Caco-2 (cell line): ENCODE measurements around the gene AOPEP. TPM values are rescaled to one million over a fixed set of nuclear protein-coding genes. Genes with fewer than 3 reads are reported as not detected.
A peak's percentile ranks its signal among the peaks of the same experiment; 100 is the strongest.

Experiments used
- BruUV-seq: library from RNA; stranded (reverse); fragments of 400-500 nt; replicated peaks from 2 replicates; lab custom pipeline; 2021; lab: Mats Ljungman, UMichigan
- CTCF ChIA-PET: fragments of 300-600 bp; sonication (Branson Sonifier 250); formaldehyde crosslinking; loops from one replicate; lab custom pipeline; 2022; ENCODE audit warnings: antibody characterized with exemption; lab: Charles Lee
- POLR2A ChIA-PET: fragments of 300-600 bp; sonication (Branson Sonifier 250); formaldehyde crosslinking; loops from one replicate; lab custom pipeline; 2022; ENCODE audit warnings: antibody characterized with exemption; lab: Charles Lee
- DNase-seq, 2 experiments: peaks; one replicate each; pipeline versions ENCODE4 v3.0.0 to v3.0.0-alpha.2; 2020 to 2022
- H3K27me3 ChIP-seq: replicated peaks from 2 replicates; pipeline ENCODE4 v1.6.0; 2011; ENCODE audit warnings: low read length; ENCODE audit not compliant: control insufficient read depth, insufficient read depth
- H3K36me3 ChIP-seq: 2 replicates; pipeline ENCODE4 v1.5.1; 2011; ENCODE audit warnings: low read length; ENCODE audit not compliant: control insufficient read depth, insufficient read depth
- H3K4me1 ChIP-seq: fragments of 250-450 bp; sonication (Bioruptor Pico); 2 replicates; pipeline ENCODE4 v1.5.1; 2020; ENCODE audit warnings: mild to moderate bottlenecking
- H3K4me3 ChIP-seq: 2 replicates; pipeline ENCODE4 v1.5.1; 2011; ENCODE audit warnings: low read depth, mild to moderate bottlenecking, control low read depth, low read length
- H3K9me3 ChIP-seq: fragments of 250-450 bp; sonication (Bioruptor Pico); 2 replicates; pipeline ENCODE4 v1.5.1; 2020; ENCODE audit warnings: mild to moderate bottlenecking, moderate library complexity
- H3K27ac Mint-ChIP-seq: one replicate; pipeline ENCODE4 v1.8.0; 2022; ENCODE audit warnings: mixed read lengths; ENCODE audit not compliant: unreplicated experiment
- H3K27me3 Mint-ChIP-seq: one replicate; pipeline ENCODE4 v1.8.0; 2022; ENCODE audit warnings: mixed read lengths; ENCODE audit not compliant: insufficient read depth, unreplicated experiment
- H3K36me3 Mint-ChIP-seq: one replicate; pipeline ENCODE4 v1.8.0; 2022; ENCODE audit warnings: mild to moderate bottlenecking, mixed read lengths; ENCODE audit not compliant: insufficient read depth, unreplicated experiment
- H3K4me1 Mint-ChIP-seq: one replicate; pipeline ENCODE4 v1.8.0; 2022; ENCODE audit warnings: low read depth, mixed read lengths; ENCODE audit not compliant: unreplicated experiment
- H3K4me3 Mint-ChIP-seq: one replicate; pipeline ENCODE4 v1.8.0; 2022; ENCODE audit warnings: mild to moderate bottlenecking, moderate library complexity, mixed read lengths; ENCODE audit not compliant: unreplicated experiment
- H3K9me3 Mint-ChIP-seq: one replicate; pipeline ENCODE4 v1.8.0; 2022; ENCODE audit warnings: mixed read lengths; ENCODE audit not compliant: unreplicated experiment
- intact Hi-C: fragments of 100-400 bp; cut with micrococcal nuclease; formaldehyde crosslinking; loops from one replicate; pipeline ENCODE4 v1.10.0; 2022; ENCODE audit not compliant: unreplicated experiment
- total RNA-seq: library from RNA; stranded (reverse); gene quantifications from 2 replicates; pipeline ENCODE4 v1.2.3, GENCODE V29; 2022
- TF ChIP-seq, protein P1 (sequence below), 2 experiments: fragments of 200-600 bp in 1 of 2; IDR thresholded peaks; 1 replicate in 1 of 2; 2 replicates in 1 of 2; pipeline versions ENCODE4 v1.5.1 to v1.8.0; 2011 to 2022; ENCODE audit warnings: antibody characterized with exemption in 1 of 2, control low read depth in 1 of 2, inconsistent platforms in 1 of 2, low read depth in 1 of 2, low read length in 1 of 2, mild to moderate bottlenecking in 1 of 2, moderate library complexity in 1 of 2; ENCODE audit not compliant: insufficient read depth in 1 of 2, severe bottlenecking in 1 of 2, unreplicated experiment in 1 of 2

AOPEP gene
- total RNA-seq, 1 experiment from 2014 or later, result 63.3 TPM

DNA sequence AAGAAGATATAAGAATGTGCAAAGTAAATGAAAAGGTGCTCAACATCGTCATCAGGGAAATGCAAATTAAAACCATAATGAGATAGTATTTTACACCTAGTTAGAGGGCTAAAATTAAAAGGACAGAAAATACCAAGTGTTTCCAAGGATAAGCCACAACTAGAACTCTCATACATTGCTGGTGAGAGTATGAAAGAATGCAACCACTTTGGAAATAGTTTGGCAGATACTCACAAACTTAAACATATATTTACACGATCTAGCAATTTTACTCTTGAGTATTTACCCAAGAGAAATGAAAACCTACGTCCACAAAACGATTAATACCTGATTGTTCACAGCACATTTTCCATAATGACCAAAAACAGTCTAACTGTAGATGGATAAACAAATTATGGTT, 51.5 kb downstream of the AOPEP start:
- TF ChIP-seq, protein P1, sequence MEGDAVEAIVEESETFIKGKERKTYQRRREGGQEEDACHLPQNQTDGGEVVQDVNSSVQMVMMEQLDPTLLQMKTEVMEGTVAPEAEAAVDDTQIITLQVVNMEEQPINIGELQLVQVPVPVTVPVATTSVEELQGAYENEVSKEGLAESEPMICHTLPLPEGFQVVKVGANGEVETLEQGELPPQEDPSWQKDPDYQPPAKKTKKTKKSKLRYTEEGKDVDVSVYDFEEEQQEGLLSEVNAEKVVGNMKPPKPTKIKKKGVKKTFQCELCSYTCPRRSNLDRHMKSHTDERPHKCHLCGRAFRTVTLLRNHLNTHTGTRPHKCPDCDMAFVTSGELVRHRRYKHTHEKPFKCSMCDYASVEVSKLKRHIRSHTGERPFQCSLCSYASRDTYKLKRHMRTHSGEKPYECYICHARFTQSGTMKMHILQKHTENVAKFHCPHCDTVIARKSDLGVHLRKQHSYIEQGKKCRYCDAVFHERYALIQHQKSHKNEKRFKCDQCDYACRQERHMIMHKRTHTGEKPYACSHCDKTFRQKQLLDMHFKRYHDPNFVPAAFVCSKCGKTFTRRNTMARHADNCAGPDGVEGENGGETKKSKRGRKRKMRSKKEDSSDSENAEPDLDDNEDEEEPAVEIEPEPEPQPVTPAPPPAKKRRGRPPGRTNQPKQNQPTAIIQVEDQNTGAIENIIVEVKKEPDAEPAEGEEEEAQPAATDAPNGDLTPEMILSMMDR (IDR thresholded peaks at IDR 0.05; ENCODE audit: insufficient read depth in 1 of 2, low read depth in 1 of 2, low read length in 1 of 2, severe bottlenecking in 1 of 2, unreplicated experiment in 1 of 2), result no peak
- no TSS peak for BruUV-seq

DNA sequence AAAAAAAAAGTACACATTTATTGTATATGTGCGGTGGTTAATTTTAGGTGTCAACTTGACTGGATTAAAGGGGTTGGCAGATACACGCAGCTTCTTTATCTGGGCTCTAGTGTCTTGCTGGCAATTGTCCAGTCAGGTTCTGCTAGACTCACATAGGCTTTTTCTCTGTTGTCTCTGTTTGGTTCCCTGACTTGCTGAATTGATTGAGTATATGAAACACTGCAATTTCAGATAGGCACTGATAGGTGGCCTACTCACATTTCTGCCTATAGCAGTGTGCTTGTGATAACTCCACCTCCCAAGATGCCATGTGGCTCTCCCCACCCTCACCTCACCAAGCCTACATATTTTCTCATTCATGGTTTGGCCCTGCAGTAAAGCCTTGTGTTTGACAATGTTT, 52.5 kb downstream of the AOPEP start:
- no peaks in the 10 kb centered on the region for H3K9me3 Mint-ChIP-seq
- Histone ChIP-seq H3K4me1 (peaks cover 8% of the 10 kb centered on the region; the same call in 1 of the 2 replicates), H3K4me3 (no peak overlapping the region), H3K9me3 (no peaks in the 10 kb centered on the region), H3K36me3 (no peaks in the 10 kb centered on the region), H3K27me3 (no peaks in the 10 kb centered on the region)
- no peaks in the 10 kb centered on the region for H3K27me3 Mint-ChIP-seq
- no TSS peak for BruUV-seq
- POLR2A ChIA-PET, result no interaction called here
- H3K4me3 Mint-ChIP-seq, result no peak overlapping the region
- peaks cover 12% of the 10 kb centered on the region for H3K4me1 Mint-ChIP-seq
- DNase-seq, result no peak
- H3K36me3 Mint-ChIP-seq, result no peaks in the 10 kb centered on the region
- TF ChIP-seq, protein P1 (IDR thresholded peaks at IDR 0.05; ENCODE audit: insufficient read depth in 1 of 2, low read depth in 1 of 2, low read length in 1 of 2, severe bottlenecking in 1 of 2, unreplicated experiment in 1 of 2), result no peak
- H3K27ac Mint-ChIP-seq, result peak overlapping the region; percentile 12
- intact Hi-C loops, result no loop called here
- CTCF ChIA-PET, result no interaction called here

More for the DNA sequence above, 51.5 kb downstream of the AOPEP start:
- no peak overlapping the region for H3K4me3 ChIP-seq
- no peak for DNase-seq
- ChIA-PET POLR2A (interaction anchor here (0.6 kb wide), 1 partner anchor 19 kb away, joined by 4 read pairs; no protein-coding TSS in a partner anchor), CTCF (interaction anchor here (1.0 kb wide), 1 partner anchor 84 kb away, joined by 3 read pairs; no protein-coding TSS in a partner anchor)
- no peaks in the 10 kb centered on the region for H3K27me3 Mint-ChIP-seq
- H3K4me1 Mint-ChIP-seq, result peaks cover 12% of the 10 kb centered on the region
- intact Hi-C loops, result no loop called here
- H3K4me1 ChIP-seq, result peaks cover 5% of the 10 kb centered on the region; the same call in 1 of the 2 replicates
- no peaks in the 10 kb centered on the region for H3K36me3 ChIP-seq
- peaks cover 1% of the 10 kb centered on the region for H3K36me3 Mint-ChIP-seq
- no peaks in the 10 kb centered on the region for H3K27me3 ChIP-seq
- H3K9me3 Mint-ChIP-seq, result no peaks in the 10 kb centered on the region
- H3K9me3 ChIP-seq, result no peaks in the 10 kb centered on the region
- peak overlapping the region; percentile 12 for H3K27ac Mint-ChIP-seq
- no peak overlapping the region for H3K4me3 Mint-ChIP-seq

- Mint-ChIP-seq H3K9me3 (no peaks in the 10 kb centered on the region), H3K27me3 (no peaks in the 10 kb centered on the region), H3K36me3 (no peaks in the 10 kb centered on the region), H3K27ac (no peak overlapping the region), H3K4me1 (peaks cover 12% of the 10 kb centered on the region), H3K4me3 (no peak overlapping the region)
- no peak for DNase-seq
- TF ChIP-seq, protein P1 (IDR thresholded peaks at IDR 0.05; ENCODE audit: insufficient read depth in 1 of 2, low read depth in 1 of 2, low read length in 1 of 2, severe bottlenecking in 1 of 2, unreplicated experiment in 1 of 2), result no peak
- no peaks in the 10 kb centered on the region for H3K36me3 ChIP-seq
- intact Hi-C loops, result loop anchor here (5.0 to 10.0 kb wide), 4 partner anchors 112 to 295 kb away; no protein-coding TSS in a partner anchor
- H3K9me3 ChIP-seq, result no peaks in the 10 kb centered on the region
- CTCF ChIA-PET, result interaction anchor here (1.2 kb wide), 1 partner anchor 98 kb away, joined by 5 read pairs; no protein-coding TSS in a partner anchor
- H3K4me1 ChIP-seq, result peaks cover 8% of the 10 kb centered on the region; the same call in 1 of the 2 replicates
- no TSS peak for BruUV-seq
- H3K27me3 ChIP-seq, result no peaks in the 10 kb centered on the region
- POLR2A ChIA-PET, result no interaction called here
- H3K4me3 ChIP-seq, result no peak overlapping the region
Observed at GRCh38 chr9:94779693-94780290, 53.3 kb downstream of the AOPEP start.
